NCI-H460 (cell line): Measurements from ENCODE around the gene PROP1. TPM values are rescaled to one million over a fixed set of nuclear protein-coding genes. Genes with fewer than 3 reads are reported as not detected.
"Not testable (repeated sequence)": the region's sequence is repeated elsewhere in the genome, so short reads cannot be mapped to it uniquely, and the experiment has no call there.

ENCODE experiments used
- DNase-seq: peaks from one replicate; pipeline ENCODE4 v3.0.0-alpha.2; 2016; ENCODE audit warnings: low read depth; ENCODE audit errors: extremely low read depth
- total RNA-seq: library from RNA; depleted of rRNA; stranded (reverse); fragments of >200 nt; shearing (Covaris generic); gene quantifications from 2 replicates; pipeline ENCODE4 v1.2.3, GENCODE V29; 2014

The PROP1 gene
- total RNA-seq, 1 experiment from 2014 or later: not detected

DNA sequence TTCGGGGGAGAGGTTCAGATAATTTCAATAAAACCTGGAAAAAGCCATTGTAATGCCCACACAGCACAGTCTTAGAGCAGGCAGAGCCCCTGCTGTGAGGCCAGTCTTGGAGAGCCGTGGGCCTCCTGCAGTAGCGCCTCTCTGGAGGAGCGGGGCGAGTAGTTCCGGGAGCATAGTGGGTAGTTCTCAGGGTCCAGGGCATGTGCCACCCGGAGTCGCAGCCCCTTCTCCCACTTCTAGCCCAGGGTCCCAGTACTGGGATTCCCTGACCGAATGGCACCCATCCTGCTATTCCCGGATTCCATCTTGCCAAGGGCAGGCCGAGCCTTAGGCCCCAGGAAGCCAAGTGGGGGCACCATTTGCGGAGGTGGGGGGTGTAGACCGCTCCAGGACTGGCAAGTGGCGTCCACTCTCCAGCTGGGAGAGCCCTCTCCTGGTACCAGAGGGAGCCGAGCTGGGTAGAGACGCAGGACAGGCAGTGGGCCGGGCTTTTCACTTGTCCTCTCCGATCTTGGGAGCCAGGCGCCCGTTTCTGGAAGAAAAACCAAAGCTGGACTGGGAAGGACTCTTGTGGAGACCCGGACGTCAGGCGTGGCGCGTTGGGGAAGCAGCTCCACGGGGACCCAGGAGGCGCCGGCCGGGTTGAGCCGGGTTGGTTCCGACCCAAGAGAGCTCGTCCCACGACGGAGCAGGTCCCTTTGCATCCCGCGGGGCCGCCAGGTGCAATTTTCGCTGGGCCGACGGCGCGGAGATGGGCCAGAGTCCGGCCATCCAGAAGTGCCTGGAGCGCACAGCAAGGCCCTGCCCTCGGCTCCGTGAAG lies 12.1 kb downstream of the PROP1 start:
- DNase-seq: no peak

DNA sequence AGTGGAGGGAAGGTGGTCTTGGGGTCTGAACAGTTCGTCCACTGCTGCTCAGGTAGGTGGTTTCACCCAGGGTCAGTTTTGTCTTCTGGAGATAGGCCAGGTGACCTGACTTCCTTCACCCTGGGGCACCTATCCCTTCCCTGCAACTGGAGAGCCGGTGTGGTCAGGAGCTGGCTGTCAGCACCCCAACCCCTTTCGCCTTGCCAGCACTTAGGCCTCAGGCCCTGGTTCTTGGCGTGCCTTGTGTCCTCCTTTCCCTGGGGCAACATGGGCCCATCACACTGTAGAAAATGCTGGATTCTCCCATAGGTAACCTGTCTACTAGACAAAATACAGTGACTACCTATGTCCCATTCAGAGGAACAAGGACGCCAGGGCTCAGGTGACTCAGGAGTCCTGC lies 13.1 kb downstream of the PROP1 start:
- DNase-seq: no peak

DNA sequence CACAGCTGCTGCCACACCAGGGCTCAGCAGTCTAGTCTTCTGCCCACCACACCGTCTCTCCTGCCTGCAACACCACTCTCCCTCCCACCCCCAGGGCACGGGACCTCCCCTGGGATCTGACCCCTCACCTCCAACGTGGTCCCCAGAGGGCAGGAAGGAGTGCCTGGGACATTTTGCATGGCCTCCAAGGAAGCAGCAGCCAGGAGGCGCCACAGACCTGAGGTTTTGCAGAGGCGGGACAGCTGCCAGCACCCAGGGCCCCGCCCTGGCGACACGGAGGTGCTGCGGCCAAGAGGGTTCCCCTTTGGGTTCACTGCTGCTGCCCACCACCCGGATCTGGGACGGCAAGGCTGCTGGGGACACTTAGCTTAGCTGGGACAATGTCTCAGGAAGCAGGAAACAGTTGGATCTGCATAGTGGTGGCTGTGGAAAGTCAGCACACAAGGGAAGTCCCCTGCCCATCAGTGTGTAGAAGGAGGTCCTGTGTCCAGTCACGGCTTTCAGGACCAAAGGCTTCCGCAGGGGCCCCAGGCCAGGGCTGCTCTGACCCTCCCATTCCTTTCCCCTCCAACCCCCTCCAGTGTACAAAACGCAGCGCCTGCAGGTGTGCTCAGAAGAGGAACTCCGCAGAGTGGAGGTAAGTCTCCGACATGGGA lies 13.8 kb downstream of the PROP1 start:
- no peak for DNase-seq

DNA sequence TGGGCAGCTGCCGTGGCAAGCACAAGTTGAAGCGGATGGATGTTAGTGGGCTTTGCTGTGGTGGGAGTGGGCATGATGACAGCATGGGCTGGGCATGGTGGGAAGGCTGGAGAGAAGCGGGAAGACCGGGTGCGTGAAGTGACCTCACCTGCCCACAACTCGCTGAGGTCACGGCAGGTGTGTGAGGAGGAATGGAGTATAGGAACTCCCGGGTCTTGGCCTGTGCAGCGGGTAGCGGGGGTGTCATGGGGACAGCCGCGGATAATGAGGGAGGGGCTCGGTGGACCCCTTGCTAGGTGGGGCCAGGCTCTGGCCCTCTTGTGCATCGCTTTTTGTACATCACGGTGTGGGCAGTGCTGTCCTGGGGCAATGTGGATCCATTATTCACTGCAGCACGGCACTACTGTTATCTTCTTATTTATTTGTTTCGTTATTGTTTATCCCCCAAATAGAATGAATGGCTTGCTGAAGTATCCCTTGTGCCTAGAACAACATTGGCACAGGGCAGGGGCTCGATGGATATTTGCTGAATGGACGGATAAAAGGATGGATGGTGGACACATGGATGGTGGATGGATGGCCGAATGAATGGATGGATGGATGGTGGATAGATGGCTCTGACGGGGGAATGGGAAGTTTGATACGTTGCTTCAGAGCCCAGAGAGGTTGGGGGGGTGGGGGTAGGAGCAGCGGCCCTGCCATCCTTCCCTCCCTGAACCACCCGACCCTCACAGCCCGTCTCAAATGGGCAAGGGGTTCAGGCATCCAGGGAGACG lies 14.6 kb downstream of the PROP1 start:
- no peak for DNase-seq

DNA sequence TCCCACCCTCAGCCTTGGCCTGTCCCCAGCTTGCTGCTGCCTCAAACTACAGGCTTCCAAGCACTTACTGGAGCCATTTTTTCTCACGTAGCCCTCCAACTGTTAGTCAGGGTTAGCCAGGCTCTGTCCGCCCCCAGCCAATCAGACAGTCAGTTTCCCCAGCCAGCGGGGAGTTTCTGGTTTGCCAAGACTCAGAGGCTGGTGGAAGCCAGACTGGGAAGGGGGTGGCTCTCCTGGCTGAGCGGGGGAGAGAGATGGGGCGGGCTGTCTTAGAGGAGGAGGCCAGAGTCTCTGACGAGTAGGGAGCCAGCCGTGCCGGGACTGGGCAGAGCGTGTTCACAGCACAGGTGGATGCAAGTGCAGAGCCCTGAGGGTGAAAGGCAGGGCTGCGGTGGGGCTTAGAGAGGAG lies 15.3 kb downstream of the PROP1 start:
- no peak for DNase-seq

DNA sequence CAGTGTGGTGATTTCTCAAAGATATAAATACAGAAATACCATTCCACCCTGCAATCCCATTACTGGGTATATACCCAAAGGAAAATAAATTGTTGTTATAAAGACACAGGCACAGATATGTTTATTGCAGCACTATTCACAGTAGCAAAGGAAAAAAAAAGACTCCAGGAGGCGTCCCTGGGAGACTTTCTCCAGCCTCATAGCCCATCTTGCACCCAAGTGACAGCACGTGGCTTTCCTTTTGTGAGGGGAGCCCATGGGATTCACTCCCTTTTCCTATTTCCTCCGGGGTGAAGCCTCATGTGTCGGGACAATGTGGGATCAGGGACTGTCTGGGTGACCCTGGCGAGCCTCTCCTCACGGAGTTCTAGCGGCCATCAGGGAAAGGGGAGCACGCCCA lies 18.4 kb downstream of the PROP1 start:
- not testable (repeated sequence) for DNase-seq

DNA sequence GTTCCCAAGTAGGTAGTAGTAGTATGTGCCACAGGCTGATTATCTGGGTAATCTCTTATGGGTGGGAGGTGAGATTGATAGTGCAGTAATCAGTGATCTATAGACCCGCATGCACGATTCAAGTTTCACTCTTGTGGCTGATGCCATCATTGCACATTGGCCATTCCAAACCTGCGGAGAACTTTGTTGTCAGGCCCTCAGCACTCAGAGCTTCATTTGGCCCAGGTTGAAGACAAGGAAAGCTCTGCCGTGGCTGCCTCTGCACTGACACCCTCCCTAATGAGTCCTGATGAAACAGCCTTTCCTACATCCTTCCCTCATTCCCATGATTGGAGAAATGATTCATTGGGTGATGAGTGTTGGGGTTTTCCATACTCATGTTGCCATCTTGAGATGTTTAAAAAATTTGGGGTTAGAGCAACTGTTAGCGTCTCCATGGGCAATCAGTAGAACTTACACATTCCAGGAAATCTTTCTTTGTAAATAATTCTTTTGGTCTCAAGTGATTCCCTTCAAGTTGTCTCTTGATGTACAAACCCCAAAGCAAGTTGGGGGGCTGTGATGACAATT lies 22.9 kb downstream of the PROP1 start:
- DNase-seq: no peak

DNA sequence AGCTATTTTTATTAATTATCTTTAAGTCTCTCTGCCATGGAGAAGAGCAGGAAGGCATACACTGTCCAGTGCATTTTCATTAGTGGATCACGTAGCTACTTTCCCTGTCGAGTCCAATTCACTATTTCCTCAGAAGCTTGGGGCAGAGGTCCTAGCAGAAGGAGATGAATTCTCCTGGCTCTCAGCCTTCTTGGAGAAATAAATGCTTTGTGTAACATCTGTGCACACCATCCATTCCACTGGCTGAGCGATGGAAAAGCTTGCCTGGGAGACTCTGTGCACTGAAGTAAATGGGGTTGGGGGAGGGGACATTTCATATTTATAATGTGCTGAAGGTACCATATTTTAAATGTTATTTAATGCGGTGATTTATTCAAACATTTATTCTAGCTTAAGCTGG lies 23.4 kb downstream of the PROP1 start:
- DNase-seq: no peak

DNA sequence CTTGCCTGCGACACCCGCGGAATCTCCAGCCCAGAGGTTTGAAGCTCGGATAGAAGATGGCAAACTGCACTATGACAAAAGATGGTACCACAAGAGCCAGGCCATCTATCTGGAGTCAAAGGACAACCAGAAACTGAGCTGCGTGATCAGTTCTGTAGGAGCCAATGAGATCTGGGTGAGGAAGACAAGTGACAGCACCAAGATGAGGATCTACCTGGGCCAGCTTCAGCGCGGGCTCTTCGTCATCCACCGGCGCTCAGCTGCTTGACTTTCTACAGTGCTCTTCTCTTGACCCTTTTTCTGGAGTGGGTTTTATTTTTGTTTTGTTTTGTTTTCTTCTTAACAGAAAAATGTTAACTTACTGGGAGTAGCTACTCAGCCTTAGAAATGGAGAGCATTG lies 24.0 kb downstream of the PROP1 start:
- DNase-seq: not testable (repeated sequence)

DNA sequence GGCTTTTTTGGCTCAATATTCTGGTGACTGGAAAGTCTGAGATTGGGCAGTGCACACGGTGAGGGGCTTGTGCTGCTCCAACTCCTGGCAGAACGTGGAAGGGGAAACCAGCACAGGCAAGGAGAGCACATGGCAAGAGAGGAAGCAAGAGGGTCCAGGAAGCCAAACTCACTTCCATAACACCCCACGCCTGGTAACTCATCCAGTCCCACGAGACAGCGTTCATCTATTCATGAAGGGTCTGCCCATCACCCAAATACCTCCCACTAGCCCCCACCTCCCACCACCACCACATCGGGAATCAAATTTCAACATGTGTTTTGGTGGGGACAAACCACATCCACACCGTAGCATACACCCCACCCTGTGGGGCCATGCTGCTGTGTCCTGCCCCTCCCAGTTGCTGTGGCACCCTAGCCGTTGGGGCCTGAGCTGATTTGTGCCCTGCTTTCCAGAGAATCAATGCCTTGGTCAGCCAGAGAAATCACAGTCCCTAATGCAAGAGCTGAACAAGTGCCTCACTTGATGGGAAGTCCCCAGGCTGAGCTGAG lies 27.3 kb downstream of the PROP1 start:
- DNase-seq: no peak

DNA sequence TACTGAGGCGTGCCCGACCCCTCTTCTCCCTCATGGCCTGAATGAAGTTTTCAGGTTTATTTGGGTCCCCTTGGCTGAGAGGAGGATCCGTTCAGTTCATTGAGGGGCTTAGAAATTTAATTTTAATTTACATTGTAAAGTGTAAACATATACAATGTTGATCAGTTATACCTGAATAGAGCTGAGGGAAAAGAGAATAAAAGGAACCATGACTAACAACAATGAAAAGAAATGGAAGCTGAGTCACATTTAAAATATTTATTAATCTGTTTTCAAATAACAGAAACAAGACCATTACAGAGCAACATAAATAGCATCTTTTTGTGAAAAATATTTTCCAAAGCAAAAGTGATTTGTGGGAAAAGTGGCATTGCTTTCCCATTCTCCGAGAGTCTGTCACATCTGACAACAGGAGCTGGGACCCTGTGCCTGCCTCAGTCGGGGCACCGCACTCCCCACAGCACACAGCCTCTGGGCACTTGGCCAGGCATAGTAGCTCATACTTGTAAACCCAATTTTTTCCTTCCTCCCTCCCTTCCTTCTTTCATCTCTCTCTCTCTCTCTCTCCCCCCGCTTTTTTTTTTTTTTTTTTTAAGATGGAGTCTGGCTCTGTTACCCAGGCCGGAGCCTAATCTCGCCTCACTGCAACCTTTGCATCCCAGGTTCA lies 28.7 kb downstream of the PROP1 start:
- no peak for DNase-seq

DNA sequence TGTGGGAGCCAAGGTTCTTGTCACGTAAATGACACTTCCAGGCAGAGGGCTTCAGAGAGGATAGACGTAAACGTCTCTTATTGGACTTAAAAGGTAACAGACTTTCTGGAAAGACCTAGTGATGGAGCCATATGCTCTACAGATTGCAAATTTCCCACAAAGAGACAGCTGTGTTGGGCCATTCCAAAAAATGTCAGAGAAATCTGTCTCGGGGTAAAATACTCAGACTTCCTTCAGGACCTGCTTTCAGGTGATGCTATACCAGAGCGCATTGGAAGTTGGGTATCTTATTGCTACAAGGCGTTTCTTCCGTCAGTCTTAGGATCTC lies 29.2 kb downstream of the PROP1 start:
- no peak for DNase-seq

DNA sequence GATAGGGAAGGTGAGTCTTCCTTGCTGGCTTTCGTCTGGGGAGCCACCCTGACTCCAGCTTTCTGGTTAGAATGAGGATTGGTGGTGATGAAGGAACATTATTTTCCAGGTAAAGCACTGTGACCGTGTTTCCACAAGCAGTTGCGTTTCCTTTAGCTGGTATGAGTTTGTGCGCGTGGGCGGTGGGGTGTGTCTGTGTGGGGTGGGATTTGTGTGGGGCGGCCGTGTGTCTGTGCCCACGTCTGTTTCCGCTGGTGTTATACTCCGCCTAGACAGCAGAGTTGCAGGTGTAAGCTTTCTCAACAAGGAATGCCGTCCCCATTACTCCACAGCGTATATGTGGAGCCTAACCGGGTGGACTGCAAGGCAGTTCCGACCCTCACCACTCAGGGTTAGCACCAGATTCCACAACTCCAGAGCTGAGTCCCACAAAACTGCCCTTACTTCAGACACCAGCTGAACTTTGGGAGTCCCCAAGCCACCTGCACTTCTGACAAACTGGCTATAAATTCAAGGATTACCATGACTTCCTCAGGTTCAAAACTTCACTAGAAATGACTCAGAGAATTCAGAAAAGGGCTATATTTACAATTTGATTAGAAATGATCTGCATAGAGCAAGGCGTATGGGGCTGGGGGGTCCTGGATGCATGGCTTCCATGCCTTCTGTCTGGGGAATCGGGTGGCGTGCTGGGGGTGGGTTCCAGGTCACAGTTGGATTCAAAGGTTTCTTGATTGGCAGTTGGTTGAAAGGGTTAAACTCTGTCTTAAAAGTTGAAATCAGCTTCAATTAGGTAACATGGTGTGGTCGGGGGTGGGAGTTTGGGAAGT lies 29.8 kb downstream of the PROP1 start:
- DNase-seq: no peak

DNA sequence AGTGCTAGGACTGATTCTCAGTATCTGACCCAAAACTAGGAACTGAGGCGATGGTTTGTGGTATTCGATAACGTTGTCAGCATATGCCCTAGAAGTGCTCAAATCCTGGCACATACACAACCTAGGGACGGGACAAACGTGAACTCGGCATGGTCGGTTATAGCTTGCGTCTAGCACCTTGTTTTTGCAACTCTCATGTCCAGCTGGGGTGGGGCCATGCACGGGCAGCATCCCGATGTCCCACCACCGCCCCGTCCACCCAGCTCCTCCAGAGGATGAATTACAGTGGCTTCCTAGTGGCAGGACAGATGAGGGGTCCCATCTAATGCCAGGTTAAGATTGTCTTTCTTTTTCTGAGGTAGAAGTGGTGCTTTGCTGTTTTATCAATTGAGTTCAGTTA lies 31.6 kb downstream of the PROP1 start:
- DNase-seq: no peak

DNA sequence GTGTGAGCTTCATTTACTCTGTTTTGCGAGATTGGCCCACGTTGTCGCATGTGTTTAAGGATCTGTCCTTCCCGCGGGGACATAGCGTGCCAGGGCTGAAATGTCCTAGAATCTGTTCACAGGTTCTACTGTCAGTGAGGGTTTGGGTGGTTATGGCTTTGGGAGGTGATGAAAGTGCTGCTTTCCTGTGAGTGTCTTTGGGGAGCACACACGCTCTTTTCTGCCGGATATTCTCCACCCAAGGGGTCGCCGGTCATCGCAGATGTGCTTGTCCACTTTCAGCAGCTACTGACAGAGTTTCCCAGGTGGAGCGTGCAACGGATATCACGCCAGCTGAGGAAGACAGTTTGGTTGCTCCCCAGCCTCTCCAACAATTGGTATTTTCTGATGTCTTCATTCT lies 32.1 kb downstream of the PROP1 start:
- DNase-seq: no peak

DNA sequence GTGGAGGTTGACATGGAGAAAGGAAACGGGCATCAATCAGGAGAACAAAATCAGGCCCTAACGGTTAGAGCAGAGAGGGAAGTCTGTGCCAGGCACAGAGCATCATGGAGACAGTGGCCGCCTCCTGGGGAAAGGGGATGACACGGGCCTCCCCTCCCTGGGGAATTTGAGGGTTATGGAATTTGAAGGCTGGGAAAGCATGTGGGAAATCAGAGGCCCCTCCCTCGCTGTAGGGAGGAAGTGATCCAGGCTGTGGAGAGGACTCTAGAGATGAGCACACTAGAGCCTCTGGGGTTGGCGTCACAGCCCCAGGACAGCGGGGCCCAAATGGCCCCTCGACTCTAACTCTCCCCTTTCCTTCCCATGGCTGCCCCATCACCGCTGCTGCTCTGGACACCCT lies 36.7 kb downstream of the PROP1 start:
- DNase-seq: no peak

DNA sequence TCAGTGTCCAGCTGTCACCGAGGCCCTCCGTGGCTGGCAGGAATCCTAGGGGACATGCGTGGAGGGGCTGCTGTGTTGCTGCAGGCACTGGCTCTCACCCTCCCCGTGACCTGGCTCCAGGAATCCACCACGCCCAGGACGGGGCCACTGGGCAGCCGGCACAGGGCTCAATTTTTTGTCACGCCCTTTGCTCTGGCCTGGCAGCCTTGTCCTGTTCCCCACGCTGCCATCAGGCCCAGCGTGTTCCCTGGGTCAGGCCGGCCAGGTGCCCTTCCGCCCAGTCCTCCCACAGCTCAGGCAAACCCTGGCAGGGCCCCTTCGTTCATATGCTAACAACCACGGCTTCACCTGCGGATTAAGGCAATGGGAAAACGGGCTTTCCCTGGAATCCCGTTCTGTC lies 37.3 kb downstream of the PROP1 start:
- no peak for DNase-seq

DNA sequence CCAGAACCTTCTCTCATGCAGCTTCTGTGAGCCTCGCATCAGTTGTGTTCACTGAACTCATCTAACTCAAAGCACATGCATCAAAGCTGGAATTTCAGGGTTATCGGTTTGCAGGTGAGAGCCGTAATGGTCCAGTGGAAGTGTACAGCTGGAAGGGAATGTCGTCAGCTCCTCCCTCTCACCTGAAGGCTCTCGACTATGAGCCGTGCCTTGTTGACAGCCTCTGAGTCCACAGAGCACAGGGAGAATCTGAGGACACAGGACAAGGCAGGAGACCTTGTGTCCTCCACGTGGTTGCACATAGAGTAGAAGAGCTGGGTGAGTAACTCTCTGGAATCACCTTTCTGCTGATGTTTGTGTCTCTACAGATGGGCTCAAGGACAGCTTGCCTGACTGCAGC lies 38.8 kb downstream of the PROP1 start:
- no peak for DNase-seq

DNA sequence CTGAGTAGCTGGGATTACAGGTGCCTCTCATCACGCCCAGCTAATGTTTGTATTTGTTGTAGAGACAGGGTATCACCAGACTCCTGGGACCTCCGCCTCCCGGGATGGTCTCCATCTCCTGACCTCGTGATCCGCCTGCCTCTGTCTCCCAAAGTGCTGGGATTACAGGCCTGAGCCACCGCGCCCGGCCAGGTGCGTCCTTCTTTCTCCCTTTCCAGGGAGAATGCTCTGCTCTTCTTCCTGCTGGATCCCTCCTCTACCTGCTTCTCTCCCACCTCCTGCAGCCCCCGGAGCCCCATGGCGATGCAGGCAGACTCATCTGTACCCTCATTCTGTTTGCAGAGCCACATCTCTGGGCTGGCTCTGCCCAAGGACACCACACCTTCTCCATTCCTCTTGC lies 42.9 kb downstream of the PROP1 start:
- not testable (repeated sequence) for DNase-seq

DNA sequence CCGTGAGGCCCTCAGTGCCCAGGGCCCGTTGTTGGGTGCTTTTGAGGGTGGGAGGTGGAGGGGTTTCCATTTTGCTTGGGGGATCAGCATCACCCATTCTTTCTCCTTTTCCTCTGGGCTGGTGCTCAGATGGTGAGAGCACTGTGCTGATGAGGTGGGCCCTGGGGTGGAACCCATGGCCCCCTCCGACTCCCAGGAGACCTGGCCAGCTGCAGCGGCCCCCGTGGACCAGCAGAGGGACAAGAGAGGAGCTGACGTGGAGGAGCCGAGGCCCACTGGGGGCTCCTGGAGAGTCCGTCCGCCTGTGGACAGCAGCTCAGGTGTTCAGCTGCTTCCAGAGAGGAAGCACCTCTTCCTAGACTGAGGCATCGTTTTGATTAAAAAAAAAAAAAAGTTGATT lies 46.4 kb downstream of the PROP1 start:
- not testable (repeated sequence) for DNase-seq
